GM21447 (cell line): ENCODE results near the gene SRSF12.
"Not testable (repeated sequence)": the region's sequence is repeated elsewhere in the genome, so short reads cannot be mapped to it uniquely, and the experiment has no call there.

Source experiments
- ATAC-seq: cut with Tn5 transposase; IDR thresholded peaks from one replicate; pipeline ENCODE4 v1.9.1; 2021; ENCODE audit not compliant: unreplicated experiment

SRSF12 gene

GRCh38 chr6:89073840-89074239 lies 44.0 kb downstream of the SRSF12 start:
- no peak for ATAC-seq

- ATAC-seq: no peak
Measured at GRCh38 chr6:89073014-89073620, 44.8 kb downstream of the SRSF12 start.

- no peak for ATAC-seq
Measured at GRCh38 chr6:89071036-89071435, 46.8 kb downstream of the SRSF12 start.

GRCh38 chr6:89069536-89070163 lies 48.2 kb downstream of the SRSF12 start:
- no peak for ATAC-seq

GRCh38 chr6:89068695-89069094 lies 49.2 kb downstream of the SRSF12 start:
- ATAC-seq: no peak

- ATAC-seq: no peak
Measured at GRCh38 chr6:89067796-89068195, 50.1 kb downstream of the SRSF12 start.

GRCh38 chr6:89066940-89067646 lies 50.8 kb downstream of the SRSF12 start:
- ATAC-seq: no peak

- not testable (repeated sequence) for ATAC-seq
Measured at GRCh38 chr6:89066121-89066520, 51.8 kb downstream of the SRSF12 start.

- ATAC-seq: not testable (repeated sequence)
Measured at GRCh38 chr6:89064931-89065330, 52.9 kb downstream of the SRSF12 start.

- ATAC-seq: no peak
Measured at GRCh38 chr6:89063881-89064280, 54.0 kb downstream of the SRSF12 start.

GRCh38 chr6:89059227-89059626 lies 58.6 kb downstream of the SRSF12 start:
- ATAC-seq: no peak

GRCh38 chr6:89058627-89059026 lies 59.2 kb downstream of the SRSF12 start:
- ATAC-seq: no peak

GRCh38 chr6:89057759-89058158 lies 60.1 kb downstream of the SRSF12 start:
- ATAC-seq: no peak

- no peak for ATAC-seq
Measured at GRCh38 chr6:89054208-89054607, 63.7 kb downstream of the SRSF12 start.

- no peak for ATAC-seq
Measured at GRCh38 chr6:89051676-89052075, 66.2 kb downstream of the SRSF12 start.

GRCh38 chr6:89050697-89051096 lies 67.2 kb downstream of the SRSF12 start:
- ATAC-seq: no peak

- ATAC-seq: no peak
Measured at GRCh38 chr6:89050155-89050554, 67.7 kb downstream of the SRSF12 start.

- no peak for ATAC-seq
Measured at GRCh38 chr6:89048985-89049384, 68.9 kb downstream of the SRSF12 start.

GRCh38 chr6:89048288-89048923 lies 69.5 kb downstream of the SRSF12 start:
- ATAC-seq: no peak

- no peak for ATAC-seq
Measured at GRCh38 chr6:89047473-89047872, 70.4 kb downstream of the SRSF12 start.
